Stomach (tissue), 9 donors: ENCODE data around the gene FAF2. TPM values are rescaled to one million over a fixed set of nuclear protein-coding genes. Genes with fewer than 3 reads are reported as not detected.

Experiments
- DNase-seq, 2 donors: peaks; one replicate each; pipeline versions ENCODE4 v3.0.0 to v3.0.0-alpha.2; 2013 to 2019
- H3K27ac ChIP-seq, 5 donors: fragments of 200-600 bp in 4 of 5; sonication (generic) in 4 of 5; one replicate each; pipeline ENCODE4 v1.5.1; 2013 to 2019; ENCODE audit warnings: mild to moderate bottlenecking in 1 of 5, moderate library complexity in 1 of 5
- H3K27me3 ChIP-seq, 3 donors: fragments of 200-600 bp; sonication (generic); one replicate each; pipeline ENCODE4 v1.5.1; 2017 to 2019; ENCODE audit warnings: mixed run types in 1 of 3
- H3K36me3 ChIP-seq, 4 donors: fragments of 200-600 bp; sonication (generic); 1 replicate in 3 of 4; 2 replicates in 1 of 4; pipeline ENCODE4 v1.5.1; 2016 to 2019
- H3K4me1 ChIP-seq, 4 donors: fragments of 200-600 bp; sonication (generic); one replicate each; pipeline ENCODE4 v1.5.1; 2016 to 2019
- H3K4me3 ChIP-seq, 4 donors: fragments of 200-600 bp; sonication (generic) in 3 of 4; one replicate each; pipeline ENCODE4 v1.5.1; 2016 to 2019; ENCODE audit warnings: mild to moderate bottlenecking in 1 of 4
- H3K9me3 ChIP-seq, 4 donors: fragments of 200-600 bp; sonication (generic); one replicate each; pipeline ENCODE4 v1.5.1; 2016 to 2019
- CTCF ChIP-seq, 7 experiments: fragments of 450-650 bp in 4 of 7; fragments of 200-600 bp in 3 of 7; sonication (generic) in 3 of 7; IDR thresholded peaks; one replicate each; pipeline ENCODE4 v1.5.1; 2016 to 2019; ENCODE audit warnings: antibody characterized with exemption in 7 of 7, control low read depth in 2 of 7, mild to moderate bottlenecking in 1 of 7
- EP300 ChIP-seq: sonication (generic); formaldehyde crosslinking; IDR thresholded peaks from one replicate; pipeline ENCODE4 v1.6.1; 2017; ENCODE audit warnings: antibody characterized with exemption
- POLR2A ChIP-seq, 4 donors: fragments of 450-650 bp; IDR thresholded peaks; one replicate each; pipeline ENCODE4 v1.6.1; 2016; ENCODE audit warnings: antibody characterized with exemption in 4 of 4, control low read depth in 2 of 4, mild to moderate bottlenecking in 1 of 4, moderate library complexity in 1 of 4
- POLR2AphosphoS5 ChIP-seq, 3 donors: sonication (generic); formaldehyde crosslinking; IDR thresholded peaks; one replicate each; pipeline ENCODE4 v1.6.1; 2016; ENCODE audit warnings: antibody characterized with exemption in 3 of 3
- WGBS, 5 donors: extraction: QIAGEN DNeasy Blood & Tissue Kit in 3 of 5; methylation state at CpG; one replicate each; pipeline versions ENCODE4 v1.1.5 to v1.1.7; 2013 to 2018; 5-methylcytosine and 5-hydroxymethylcytosine counted together
- intact Hi-C: fragments of 100-400 bp; cut with DNase I; formaldehyde crosslinking; loops from one replicate; pipeline ENCODE4 v1.15.1; 2023; ENCODE audit warnings: low total_unique reads
- polyA plus RNA-seq, 3 donors: library from polyadenylated mRNA; stranded (reverse); fragments of 200-250 nt; gene quantifications; one replicate each; pipeline ENCODE4 v1.2.3, GENCODE V29; 2013
- total RNA-seq, 5 donors: library from RNA; depleted of rRNA; stranded (reverse); fragments of >200 nt; gene quantifications; one replicate each; pipeline versions ENCODE4 v1.1.0 to v1.2.3, GENCODE V29; 2014 to 2016
- donor health status: healthy with polysubstance abuse.
- donor health status: Bipolar disorder and iron deficiency.
- donor health status: healthy.

FAF2 gene
- total and polyA plus RNA-seq, 8 donors, result 5.7 to 57.2 (median 22.6) TPM

GRCh38 chr5:176513788-176514187 lies 65.6 kb downstream of the FAF2 start:
- WGBS, 5 donors, result 79 to 88% (median 85%) methylated on average over 12 of the region's 12 CpGs
- DNase-seq, result no peak
- intact Hi-C loops, result no loop called here

GRCh38 chr5:176514244-176514950 lies 66.2 kb downstream of the FAF2 start:
- TF ChIP-seq POLR2A (IDR thresholded peaks at IDR 0.05), result no peak
- TF ChIP-seq EP300, result no peak
- TF ChIP-seq CTCF (IDR thresholded peaks at IDR 0.05), result no peak
- TF ChIP-seq POLR2AphosphoS5 (IDR thresholded peaks at IDR 0.05), result no peak

More at GRCh38 chr5:176513788-176514187, 65.6 kb downstream of the FAF2 start:
- H3K27ac ChIP-seq, result no peak overlapping the region
- H3K9me3 ChIP-seq, result no peaks in the 10 kb centered on the region
- H3K36me3 ChIP-seq, result peaks cover 0 to 14% (median 14%) of the 10 kb centered on the region in 4 donors
- no peak overlapping the region for H3K4me3 ChIP-seq
- no peaks in the 10 kb centered on the region for H3K4me1 ChIP-seq
- H3K27me3 ChIP-seq, result no peaks in the 10 kb centered on the region
- no peak for TF ChIP-seq POLR2A (IDR thresholded peaks at IDR 0.05)
- TF ChIP-seq CTCF (IDR thresholded peaks at IDR 0.05), result no peak
- TF ChIP-seq POLR2AphosphoS5 (IDR thresholded peaks at IDR 0.05), result no peak
- TF ChIP-seq EP300, result no peak

DNA sequence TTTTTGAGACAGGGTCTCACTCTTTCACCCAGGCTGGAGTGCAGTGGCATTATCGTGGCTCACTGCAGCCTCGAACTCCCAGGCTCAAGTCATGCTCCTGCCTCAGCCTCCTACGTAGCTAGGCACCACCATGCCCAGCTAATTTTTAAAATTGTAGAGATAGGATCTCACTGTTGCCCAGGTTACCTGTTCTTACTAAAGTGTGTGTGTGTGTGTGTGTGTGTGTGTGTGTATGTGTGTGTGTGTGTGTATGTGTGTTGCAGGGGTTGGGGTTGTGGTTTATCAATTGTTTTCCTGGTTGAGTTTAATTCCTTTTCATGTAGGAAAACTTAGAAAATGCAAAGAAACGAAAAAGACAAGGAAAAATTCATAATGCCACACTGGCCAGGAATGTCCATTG lies 67.2 kb downstream of the FAF2 start:
- no peak overlapping the region for H3K27ac ChIP-seq
- no peaks in the 10 kb centered on the region for H3K4me1 ChIP-seq
- H3K9me3 ChIP-seq, result no peaks in the 10 kb centered on the region
- no peak for TF ChIP-seq CTCF (IDR thresholded peaks at IDR 0.05)
- WGBS, 5 donors, result 76 to 90% (median 78%) methylated on average over 4 of the region's 4 CpGs
- DNase-seq, result no peak
- H3K4me3 ChIP-seq, result no peak overlapping the region
- no peaks in the 10 kb centered on the region for H3K27me3 ChIP-seq
- intact Hi-C loops, result no loop called here
- H3K36me3 ChIP-seq, result no peaks in the 10 kb centered on the region

More at GRCh38 chr5:176514244-176514950, 66.2 kb downstream of the FAF2 start:
- H3K9me3 ChIP-seq, result no peaks in the 10 kb centered on the region
- H3K4me3 ChIP-seq, result no peak overlapping the region
- DNase-seq, result no peak
- intact Hi-C loops, result no loop called here
- peaks cover 0 to 8% (median 8%) of the 10 kb centered on the region in 4 donors for H3K36me3 ChIP-seq
- H3K27me3 ChIP-seq, result no peaks in the 10 kb centered on the region
- WGBS, 5 donors, result 71 to 81% (median 76%) methylated on average over 11 of the region's 11 CpGs
- no peaks in the 10 kb centered on the region for H3K4me1 ChIP-seq
- no peak overlapping the region for H3K27ac ChIP-seq

DNA sequence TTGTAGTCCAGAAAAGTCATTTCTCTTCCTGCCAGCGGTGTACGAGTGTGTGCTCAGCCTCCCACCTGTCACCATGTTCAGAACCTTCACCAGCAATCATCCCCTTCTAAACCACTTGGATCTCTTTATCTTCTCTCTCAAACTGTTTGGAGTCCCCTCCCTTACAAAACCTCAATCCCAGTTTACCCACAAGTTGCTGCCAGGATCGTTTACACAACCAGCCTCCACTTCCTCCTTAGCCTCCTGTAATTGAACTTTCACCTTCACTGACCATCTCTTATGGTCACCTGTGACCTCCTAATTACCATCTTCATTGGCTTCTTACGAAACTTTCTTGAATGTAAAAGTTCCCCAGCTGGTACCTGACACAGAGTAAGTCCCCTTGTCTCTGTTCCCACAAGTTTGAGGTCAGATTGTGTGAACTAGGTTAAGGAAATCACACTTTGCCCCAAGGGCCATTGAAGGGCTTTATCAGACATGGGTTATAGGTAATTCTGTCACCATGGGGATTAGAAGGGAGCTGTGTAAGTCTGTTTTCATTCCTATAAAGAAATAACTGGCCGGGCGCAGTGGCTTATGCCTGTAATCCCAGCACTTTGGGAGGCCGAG lies 69.0 kb downstream of the FAF2 start:
- H3K36me3 ChIP-seq, result no peaks in the 10 kb centered on the region
- DNase-seq, result no peak
- intact Hi-C loops, result no loop called here
- TF ChIP-seq EP300, result no peak
- TF ChIP-seq CTCF (IDR thresholded peaks at IDR 0.05), result no peak
- no peak for TF ChIP-seq POLR2A (IDR thresholded peaks at IDR 0.05)
- no peak for TF ChIP-seq POLR2AphosphoS5 (IDR thresholded peaks at IDR 0.05)
- no peaks in the 10 kb centered on the region for H3K4me1 ChIP-seq
- no peaks in the 10 kb centered on the region for H3K27me3 ChIP-seq
- no peak overlapping the region for H3K27ac ChIP-seq
- no peaks in the 10 kb centered on the region for H3K9me3 ChIP-seq
- 66 to 73% (median 73%) methylated on average over 7 of the region's 7 CpGs for WGBS, 5 donors
- H3K4me3 ChIP-seq, result no peak overlapping the region
